HCT116 (cell line): ENCODE measurements around the gene PSMB4. TPM values are rescaled to one million over a fixed set of nuclear protein-coding genes. Genes with fewer than 3 reads are reported as not detected.
"Not testable (repeated sequence)": the region's sequence is repeated elsewhere in the genome, so short reads cannot be mapped to it uniquely, and the experiment has no call there.

Experiments used
- ATAC-seq: fragments of 200-7000 bp; cut with Tn5 transposase; 2 replicates; pipeline ENCODE4 v1.9.1; 2020; ENCODE audit warnings: mild to moderate bottlenecking, moderate library complexity
- BruUV-seq: library from RNA; stranded (reverse); fragments of 400-500 nt; replicated peaks from 2 replicates; lab custom pipeline; 2021; lab: Mats Ljungman, UMichigan
- CTCF ChIA-PET: fragments of 300-600 bp; sonication (Branson Sonifier 250); formaldehyde crosslinking; loops from one replicate; lab custom pipeline; 2021; ENCODE audit warnings: antibody characterized with exemption; lab: Charles Lee
- POLR2A ChIA-PET: fragments of 300-600, 350-600 bp; sonication (Branson Sonifier 250); formaldehyde crosslinking; loops from one replicate; lab custom pipeline; 2021; ENCODE audit warnings: antibody characterized with exemption; lab: Charles Lee
- RAD21 ChIA-PET, 2 experiments: fragments of 300-600 bp; sonication (Branson Sonifier 250); formaldehyde crosslinking; loops; one replicate each; lab custom pipeline; 2023; ENCODE audit warnings: low total read pairs in 2 of 2; ENCODE audit not compliant: uncharacterized antibody in 2 of 2, unreplicated experiment in 2 of 2, low non-redundant PET in 1 of 2; lab: Charles Lee
- DNase-seq: peaks from one replicate; pipeline ENCODE4 v3.0.0-alpha.2; 2010; ENCODE audit warnings: low read depth, low spot score
- H2AFZ ChIP-seq: fragments of 200-600 bp; shearing (Covaris generic), sonication (generic); 2 replicates; pipeline ENCODE4 v1.6.1; 2017; ENCODE audit warnings: low read depth, mixed run types, mixed read lengths, antibody characterized with exemption, low read length; ENCODE audit not compliant: poor library complexity, severe bottlenecking
- H3K27ac ChIP-seq: 2 replicates; pipeline ENCODE4 v1.5.1; 2012; ENCODE audit warnings: low read depth, low read length
- H3K27me3 ChIP-seq: fragments of 200-600 bp; sonication (generic); 2 replicates; pipeline ENCODE4 v1.6.1; 2016; ENCODE audit warnings: mixed run types, low read length, mixed read lengths; ENCODE audit not compliant: insufficient read depth
- H3K36me3 ChIP-seq, 2 experiments: fragments of 200-500 bp in 1 of 2; fragments of 200-600 bp in 1 of 2; sonication (Bioruptor generic) in 1 of 2; sonication (generic) in 1 of 2; 2 replicates each; pipeline versions ENCODE4 v1.5.1 to v1.6.1; 2014 to 2016; ENCODE audit warnings: low read length in 2 of 2, inconsistent platforms in 1 of 2, mixed read lengths in 1 of 2, mixed run types in 1 of 2; ENCODE audit not compliant: insufficient read depth in 2 of 2, control insufficient read depth in 1 of 2
- H3K4me1 ChIP-seq, 2 experiments: fragments of 200-600 bp in 1 of 2; sonication (generic) in 1 of 2; 2 replicates each; pipeline versions ENCODE4 v1.5.1 to v1.6.1; 2012 to 2017; ENCODE audit warnings: low read length in 2 of 2, inconsistent platforms in 1 of 2, mild to moderate bottlenecking in 1 of 2, mixed read lengths in 1 of 2, mixed run types in 1 of 2, moderate library complexity in 1 of 2; ENCODE audit not compliant: insufficient read depth in 2 of 2, control insufficient read depth in 1 of 2
- H3K4me2 ChIP-seq: fragments of 200-600 bp; sonication (generic); 2 replicates; pipeline ENCODE4 v1.6.1; 2017; ENCODE audit warnings: mixed run types, low read length, mixed read lengths
- H3K4me3 ChIP-seq, 2 experiments: fragments of 200-600 bp in 1 of 2; sonication (generic) in 1 of 2; replicated peaks in 1 of 2; 2 replicates each; pipeline ENCODE4 v1.5.1; 2011 to 2016; ENCODE audit warnings: low read length in 2 of 2, control low read depth in 1 of 2, low read depth in 1 of 2, mild to moderate bottlenecking in 1 of 2, mixed read lengths in 1 of 2, mixed run types in 1 of 2
- H3K79me2 ChIP-seq: fragments of 200-600 bp; sonication (generic); 2 replicates; pipeline ENCODE4 v1.6.1; 2017; ENCODE audit warnings: mild to moderate bottlenecking, mixed run types, low read length, moderate library complexity, mixed read lengths; ENCODE audit not compliant: insufficient read depth
- H3K9ac ChIP-seq: fragments of 200-600 bp; sonication (generic); 2 replicates; pipeline ENCODE4 v1.6.1; 2016; ENCODE audit warnings: low read length, mixed read lengths
- H3K9me2 ChIP-seq: fragments of 200-600 bp; sonication (generic), shearing (Covaris generic); 2 replicates; pipeline ENCODE4 v1.6.1; 2017; ENCODE audit warnings: mixed run types, mild to moderate bottlenecking, moderate library complexity; ENCODE audit not compliant: insufficient read depth
- H3K9me3 ChIP-seq, 2 experiments: fragments of 200-500 bp in 1 of 2; fragments of 200-600 bp in 1 of 2; sonication (Bioruptor generic) in 1 of 2; sonication (generic) in 1 of 2; 2 replicates each; pipeline ENCODE4 v1.6.1; 2014 to 2017; ENCODE audit warnings: low read length in 2 of 2, mixed read lengths in 2 of 2, inconsistent platforms in 1 of 2, low read depth in 1 of 2, mild to moderate bottlenecking in 1 of 2, mixed run types in 1 of 2, moderate library complexity in 1 of 2; ENCODE audit not compliant: control insufficient read depth in 1 of 2, insufficient read depth in 1 of 2
- H4K20me1 ChIP-seq: fragments of 200-600 bp; sonication (generic), shearing (Covaris generic); 2 replicates; pipeline ENCODE4 v1.6.1; 2017; ENCODE audit warnings: mixed run types, mild to moderate bottlenecking, moderate library complexity; ENCODE audit not compliant: insufficient read depth
- CBX3 ChIP-seq: IDR thresholded peaks from 2 replicates; pipeline ENCODE4 v1.6.1; 2012; ENCODE audit warnings: low read depth
- CEBPB ChIP-seq: IDR thresholded peaks from 2 replicates; pipeline ENCODE4 v1.6.1; 2012; ENCODE audit warnings: low read depth
- EZH2 ChIP-seq: fragments of 200-600 bp; sonication (generic); IDR thresholded peaks from 2 replicates; pipeline ENCODE4 v1.6.1; 2017; ENCODE audit warnings: antibody characterized with exemption, mixed run types
- JUND ChIP-seq: IDR thresholded peaks from 2 replicates; pipeline ENCODE4 v1.6.1; 2012
- POLR2AphosphoS5 ChIP-seq: IDR thresholded peaks from 2 replicates; pipeline ENCODE4 v1.6.1; 2011; ENCODE audit warnings: mild to moderate bottlenecking, low read depth, low read length, moderate library complexity
- RAD21 ChIP-seq: IDR thresholded peaks from 2 replicates; pipeline ENCODE4 v1.6.1; 2012; ENCODE audit warnings: low read depth, mild to moderate bottlenecking
- SIN3A ChIP-seq: IDR thresholded peaks from 2 replicates; pipeline ENCODE4 v1.6.1; 2012; ENCODE audit warnings: low read depth
- TCF7L2 ChIP-seq: IDR thresholded peaks from 2 replicates; pipeline ENCODE4 v1.7.0; 2011; ENCODE audit warnings: borderline replicate concordance, inconsistent platforms; ENCODE audit not compliant: insufficient read depth, insufficient read length; ENCODE audit errors: extremely low read depth
- YY1 ChIP-seq: IDR thresholded peaks from 2 replicates; pipeline ENCODE4 v1.6.1; 2011; ENCODE audit warnings: low read length, low read depth, moderate library complexity, mild to moderate bottlenecking; ENCODE audit not compliant: insufficient replicate concordance; ENCODE audit errors: extremely low read depth
- ZFX ChIP-seq: fragments of 450-650 bp; IDR thresholded peaks from 2 replicates; pipeline ENCODE4 v1.6.1; 2017
- intact Hi-C: fragments of 100-400 bp; cut with micrococcal nuclease; formaldehyde crosslinking; loops from 2 replicates; pipeline ENCODE4 v1.10.0; 2022
- total RNA-seq: library from RNA; stranded (reverse); gene quantifications from one replicate; pipeline ENCODE4 v1.2.1, GENCODE V29; 2021; ENCODE audit not compliant: unreplicated experiment

PSMB4 gene
- total RNA-seq, 1 experiment from 2014 or later: 341 TPM

DNA sequence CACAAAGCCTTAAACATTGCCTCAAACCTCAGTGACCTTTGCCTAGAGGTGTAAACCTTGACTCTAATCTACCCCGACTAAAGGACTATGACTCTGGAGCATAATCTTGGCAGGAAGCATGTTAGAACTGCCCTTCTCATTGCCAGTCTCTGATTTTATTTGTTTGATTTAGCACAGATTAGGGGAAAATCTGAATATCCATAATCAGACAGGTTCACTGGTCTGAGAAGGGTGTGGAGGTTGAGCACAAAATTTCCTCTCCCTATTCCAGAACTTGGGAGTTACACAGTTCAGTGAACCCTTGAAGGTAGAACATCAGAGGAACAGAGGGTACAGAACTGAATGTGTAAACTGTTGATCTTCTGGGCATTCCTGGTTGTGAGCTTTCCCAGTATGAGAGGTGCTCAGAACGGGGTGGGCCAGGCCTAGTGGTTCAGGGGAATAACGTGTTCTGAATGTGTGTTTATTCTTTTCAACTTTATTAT lies 8.3 kb upstream of the PSMB4 start:
- Histone ChIP-seq H3K4me3 (no peak overlapping the region), H3K4me2 (no peak overlapping the region), H3K27me3 (no peaks in the 10 kb centered on the region), H3K36me3 (no peaks in the 10 kb centered on the region), H3K27ac (no peak overlapping the region), H3K9me2 (no peaks in the 10 kb centered on the region), H3K9ac (no peak overlapping the region), H3K9me3 (no peaks in the 10 kb centered on the region), H4K20me1 (no peaks in the 10 kb centered on the region), H3K79me2 (no peaks in the 10 kb centered on the region), H3K4me1 (no peaks in the 10 kb centered on the region), H2AFZ (no peak overlapping the region)
- intact Hi-C loops: no loop called here
- CTCF ChIA-PET: no interaction called here
- TF ChIP-seq JUND (no peak), ZFX (no peak), CBX3 (no peak), POLR2AphosphoS5 (no peak), RAD21 (no peak), YY1 (no peak), CEBPB (no peak)
- DNase-seq (no peak), ATAC-seq (no peak)
- POLR2A ChIA-PET: no interaction called here
- BruUV-seq: no TSS peak
- RAD21 ChIA-PET: no interaction called here

DNA sequence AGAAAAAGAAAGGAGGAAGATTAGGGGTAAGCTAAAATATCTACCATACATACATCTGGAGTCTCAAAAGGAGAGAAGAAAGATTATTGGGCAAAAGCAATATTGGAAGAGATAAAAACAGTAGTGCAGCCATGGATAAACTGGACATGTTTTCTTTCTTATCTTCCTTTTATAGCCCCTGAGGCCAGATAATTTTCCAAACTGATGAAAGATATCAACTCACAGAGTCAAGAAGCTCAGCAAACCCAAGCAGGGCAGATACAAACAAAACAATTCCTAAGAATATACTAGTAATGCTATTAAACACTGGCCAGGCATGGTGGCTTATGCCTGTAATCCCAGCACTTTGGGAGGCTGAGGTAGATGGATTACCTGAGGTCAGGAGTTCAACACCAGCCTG lies 5.8 kb upstream of the PSMB4 start:
- Histone ChIP-seq H3K4me1 (peaks cover 0 to 8% of the 10 kb centered on the region in 2 experiments; a peak in 2 of 4 replicates), H3K9me3 (no peaks in the 10 kb centered on the region), H3K4me2 (no peak overlapping the region), H4K20me1 (no peaks in the 10 kb centered on the region), H3K27ac (no peak overlapping the region), H3K36me3 (no peaks in the 10 kb centered on the region), H3K79me2 (no peaks in the 10 kb centered on the region), H3K4me3 (no peak overlapping the region), H2AFZ (no peak overlapping the region), H3K9ac (no peak overlapping the region), H3K9me2 (no peaks in the 10 kb centered on the region), H3K27me3 (no peaks in the 10 kb centered on the region)
- intact Hi-C loops: no loop called here
- RAD21 ChIA-PET: no interaction called here
- CTCF ChIA-PET: no interaction called here
- ATAC-seq (no peak), DNase-seq (no peak)
- no TSS peak for BruUV-seq
- TF ChIP-seq EZH2 (no peak), RAD21 (no peak), SIN3A (no peak), TCF7L2 (no peak)
- POLR2A ChIA-PET: no interaction called here

DNA sequence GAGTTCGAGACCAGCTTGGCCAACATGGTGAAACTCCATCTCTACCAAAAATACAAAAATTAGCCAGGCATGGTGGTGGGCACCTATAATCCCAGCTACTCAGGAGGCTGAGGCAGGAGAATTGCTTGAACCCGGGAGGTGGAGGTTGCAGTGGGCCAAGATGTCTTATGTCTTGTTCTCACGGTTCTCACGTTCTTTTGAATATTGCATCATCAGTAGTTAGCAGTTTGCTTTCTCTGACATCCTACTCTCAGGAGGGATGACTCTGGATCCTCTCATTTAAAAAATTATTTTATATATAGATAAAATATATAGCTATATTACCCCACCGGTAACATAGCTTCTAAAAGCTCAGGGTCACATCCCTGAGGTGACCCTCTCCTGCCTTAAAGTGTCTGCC lies 3.1 kb upstream of the PSMB4 start:
- H2AFZ ChIP-seq, H3K36me3 ChIP-seq, H3K9me3 ChIP-seq, H4K20me1 ChIP-seq, H3K4me2 ChIP-seq, H3K27me3 ChIP-seq, DNase-seq, H3K9me2 ChIP-seq, ATAC-seq, H3K9ac ChIP-seq, BruUV-seq, H3K27ac ChIP-seq, H3K4me3 ChIP-seq, RAD21 ChIA-PET: not testable (repeated sequence)
- ChIA-PET POLR2A (interaction anchor here (1.2 kb wide), 1 partner anchor 79 kb away, joined by 3 read pairs; no protein-coding TSS in a partner anchor), CTCF (interaction anchor here (1.0 to 1.4 kb wide), 4 partner anchors 17 to 95 kb away, joined by 3 to 5 read pairs (median 3); no protein-coding TSS in a partner anchor)
- H3K4me1 ChIP-seq: peaks cover 4 to 22% of the 10 kb centered on the region in 2 experiments; a peak in 3 of 4 replicates
- peaks cover 19% of the 10 kb centered on the region for H3K79me2 ChIP-seq
- intact Hi-C loops: loop anchor here (5.0 kb wide), 1 partner anchor 199 kb away; the partner anchor contains the start of gene PIP5K1A
